HepG2 (cell line): ENCODE measurements around the gene MRPL42. TPM values are rescaled to one million over a fixed set of nuclear protein-coding genes. Genes with fewer than 3 reads are reported as not detected.

ENCODE experiments used
- CBFB ChIP-seq: sonication (generic); formaldehyde crosslinking; IDR thresholded peaks from 2 replicates; pipeline ENCODE4 v1.4.0; 2020; ENCODE audit warnings: missing genetic modification reagents
- CHCHD3 ChIP-seq: sonication (generic); formaldehyde crosslinking; IDR thresholded peaks from 2 replicates; pipeline ENCODE4 v1.8.0; 2022; ENCODE audit warnings: mild to moderate bottlenecking, missing genetic modification reagents, moderate library complexity
- CHD4 ChIP-seq: fragments of 200-600 bp; sonication (generic); IDR thresholded peaks from 2 replicates; pipeline ENCODE4 v1.7.0; 2017; ENCODE audit warnings: mild to moderate bottlenecking, low read length, borderline replicate concordance
- FOXP4 ChIP-seq: sonication (generic); formaldehyde crosslinking; IDR thresholded peaks from 2 replicates; pipeline ENCODE4 v1.4.0; 2020; ENCODE audit warnings: missing genetic modification reagents
- GPN1 ChIP-seq: sonication (generic); formaldehyde crosslinking; IDR thresholded peaks from 2 replicates; pipeline ENCODE4 v1.5.1; 2020; ENCODE audit warnings: missing genetic modification reagents, borderline replicate concordance
- GTF2F1 ChIP-seq: fragments of 150-350 bp; IDR thresholded peaks from 2 replicates; pipeline ENCODE4 v1.6.1; 2014; ENCODE audit warnings: low read length
- KAT2B ChIP-seq: fragments of 150-350 bp; IDR thresholded peaks from 2 replicates; pipeline ENCODE4 v1.6.1; 2014; ENCODE audit warnings: low read depth, low read length, borderline replicate concordance
- KAT8 ChIP-seq: IDR thresholded peaks from 2 replicates; pipeline ENCODE4 v1.6.1; 2016; ENCODE audit warnings: missing genetic modification reagents, missing compliant biosample characterization
- KDM2A ChIP-seq: sonication (generic); formaldehyde crosslinking; IDR thresholded peaks from 2 replicates; pipeline ENCODE4 v1.4.0; 2020; ENCODE audit warnings: low read depth, missing genetic modification reagents, borderline replicate concordance
- MATR3 ChIP-seq: sonication (generic); formaldehyde crosslinking; IDR thresholded peaks from 2 replicates; pipeline ENCODE4 v1.4.0; 2020; ENCODE audit warnings: missing genetic modification reagents
- NCOA2 ChIP-seq: sonication (generic); formaldehyde crosslinking; IDR thresholded peaks from 2 replicates; pipeline ENCODE4 v1.8.0; 2022; ENCODE audit warnings: inconsistent platforms
- NR0B2 ChIP-seq: sonication (generic); formaldehyde crosslinking; IDR thresholded peaks from 2 replicates; pipeline ENCODE4 v1.4.0; 2020; ENCODE audit warnings: mild to moderate bottlenecking, missing genetic modification reagents
- NR2F2 ChIP-seq: IDR thresholded peaks from 2 replicates; pipeline ENCODE4 v1.6.1; 2012; ENCODE audit warnings: low read depth, inconsistent platforms, borderline replicate concordance
- PATZ1 ChIP-seq: sonication (generic); formaldehyde crosslinking; IDR thresholded peaks from 2 replicates; pipeline ENCODE4 v1.4.0; 2020; ENCODE audit warnings: missing genetic modification reagents
- RFXANK ChIP-seq: IDR thresholded peaks from 2 replicates; pipeline ENCODE4 v1.6.1; 2016
- SCMH1 ChIP-seq: sonication (generic); formaldehyde crosslinking; IDR thresholded peaks from 2 replicates; pipeline ENCODE4 v1.9.0; 2021; ENCODE audit warnings: missing genetic modification reagents, mild to moderate bottlenecking, borderline replicate concordance
- STAG1 ChIP-seq: sonication (generic); formaldehyde crosslinking; IDR thresholded peaks from 2 replicates; pipeline ENCODE4 v1.4.0; 2020; ENCODE audit warnings: missing genetic modification reagents
- TBL1XR1 ChIP-seq: fragments of 150-350 bp; IDR thresholded peaks from 2 replicates; pipeline ENCODE4 v1.6.1; 2014; ENCODE audit warnings: borderline replicate concordance, low read length; ENCODE audit not compliant: partially characterized antibody
- TP53 ChIP-seq: sonication (generic); formaldehyde crosslinking; conservative IDR thresholded peaks from 2 replicates; pipeline ENCODE4 v1.4.0; 2020; ENCODE audit warnings: missing genetic modification reagents
- ZFP41 ChIP-seq: sonication (generic); formaldehyde crosslinking; IDR thresholded peaks from 2 replicates; pipeline ENCODE4 v1.4.0; 2020; ENCODE audit warnings: mild to moderate bottlenecking, missing genetic modification reagents, borderline replicate concordance
- ZNF501 ChIP-seq: sonication (generic); formaldehyde crosslinking; IDR thresholded peaks from 2 replicates; pipeline ENCODE4 v1.5.1; 2020; ENCODE audit warnings: mild to moderate bottlenecking, moderate library complexity, missing genetic modification reagents
- ZNF580 ChIP-seq: IDR thresholded peaks from 2 replicates; pipeline ENCODE4 v1.6.1; 2016; ENCODE audit warnings: low read depth, borderline replicate concordance
- ZNF589 ChIP-seq: sonication (generic); formaldehyde crosslinking; conservative IDR thresholded peaks from 2 replicates; pipeline ENCODE4 v1.8.0; 2022; ENCODE audit warnings: mild to moderate bottlenecking, moderate library complexity, missing genetic modification reagents
- ZNF605 ChIP-seq: sonication (generic); formaldehyde crosslinking; IDR thresholded peaks from 2 replicates; pipeline ENCODE4 v1.8.0; 2022; ENCODE audit warnings: mild to moderate bottlenecking, missing genetic modification reagents
- ZNF772 ChIP-seq: sonication (generic); formaldehyde crosslinking; IDR thresholded peaks from 2 replicates; pipeline ENCODE4 v1.5.0; 2020; ENCODE audit warnings: mild to moderate bottlenecking, missing genetic modification reagents
- ZNF850 ChIP-seq: sonication (generic); formaldehyde crosslinking; conservative IDR thresholded peaks from 2 replicates; pipeline ENCODE4 v1.9.0; 2021; ENCODE audit warnings: mild to moderate bottlenecking, missing genetic modification reagents
- ZSCAN9 ChIP-seq: IDR thresholded peaks from 2 replicates; pipeline ENCODE4 v1.6.1; 2016; ENCODE audit warnings: borderline replicate concordance
- polyA plus RNA-seq, 8 experiments: library from polyadenylated mRNA; depleted of rRNA in 3 of 8; stranded (reverse) in 7 of 8; unstranded in 1 of 8; fragments of >200 nt; fragmentation: Illumina TruSeq in 4 of 8; extraction: Trizol in 4 of 8; gene quantifications; 2 replicates each; pipeline versions ENCODE4 v1.2.1 to v1.2.3, GENCODE V29; 2011 to 2016; ENCODE audit warnings: low read depth in 4 of 8, missing spikeins in 1 of 8, mixed read lengths in 1 of 8; ENCODE audit not compliant: insufficient read depth in 1 of 8
- total RNA-seq, 5 experiments: library from RNA; depleted of rRNA; stranded (reverse); fragments of >200 nt; fragmentation: Illumina TruSeq; extraction: Trizol; gene quantifications; 2 replicates each; pipeline ENCODE4 v1.2.3, GENCODE V29; 2016; ENCODE audit warnings: low read depth in 1 of 5

Gene MRPL42
- total and polyA plus RNA-seq, 2 of the 13 experiments (the other 11 are each of a cell fraction or from before 2014, with no cell fraction given): 93.3 to 148 TPM

GRCh38 chr12:93563807-93564538 lies 96.7 kb downstream of the MRPL42 start (continued):
- TF ChIP-seq MATR3 (CRISPR knock-in tag): no peak
- TF ChIP-seq NR2F2: peak; percentile 97
- TF ChIP-seq ZFP41: no peak
- no peak for TF ChIP-seq CHCHD3 (CRISPR knock-in tag)
- TF ChIP-seq ZNF501 (CRISPR knock-in tag): peak; percentile 52
- no peak for TF ChIP-seq ZNF850 (CRISPR knock-in tag)
- TF ChIP-seq STAG1 (CRISPR knock-in tag): peak; percentile 32; the same call in 1 of the 2 replicates
- TF ChIP-seq KAT2B: no peak
- no peak for TF ChIP-seq SCMH1 (CRISPR knock-in tag)
- no peak for TF ChIP-seq GPN1
- TF ChIP-seq ZNF605 (CRISPR knock-in tag): peak; percentile 48; the same call in 1 of the 2 replicates
- peak; percentile 86; the same call in 1 of the 2 replicates for TF ChIP-seq CBFB (CRISPR knock-in tag)
- TF ChIP-seq GTF2F1: no peak
- TF ChIP-seq FOXP4: peak; percentile 90
- no peak for TF ChIP-seq RFXANK (CRISPR knock-in tag)
- peak; percentile 75; the same call in 1 of the 2 replicates for TF ChIP-seq CHD4
- TF ChIP-seq TBL1XR1: peak; percentile 80
- TF ChIP-seq ZNF589: peak; percentile 49; the same call in 1 of the 2 replicates
- peak; percentile 93; the same call in 1 of the 2 replicates for TF ChIP-seq ZSCAN9
- peak; percentile 77; the same call in 1 of the 2 replicates for TF ChIP-seq ZNF580 (CRISPR knock-in tag)
- peak; percentile 81 for TF ChIP-seq KAT8 (CRISPR knock-in tag)
- TF ChIP-seq NCOA2 (CRISPR knock-in tag): peak; percentile 95
- TF ChIP-seq NR0B2 (CRISPR knock-in tag): no peak
- TF ChIP-seq ZNF772 (CRISPR knock-in tag): peak; percentile 91
- TF ChIP-seq TP53: peak; percentile 69; the same call in 1 of the 2 replicates
- TF ChIP-seq KDM2A (CRISPR knock-in tag): peak; percentile 66; the same call in 1 of the 2 replicates
- TF ChIP-seq PATZ1: 0 out of 2 replicates have a peak, but pooled peaks have one; percentile 13
